Keratinocyte (primary cell): ENCODE data around the gene GPRIN1.

Experiments used
- CTCF ChIP-seq, 3 experiments: IDR thresholded peaks in 1 of 3; conservative IDR thresholded peaks in 1 of 3; optimal IDR thresholded peaks in 1 of 3; 2 replicates in 2 of 3; 3 replicates in 1 of 3; pipeline versions ENCODE3 to v1.5.1; 2011; ENCODE audit warnings: low read length in 3 of 3, mild to moderate bottlenecking in 3 of 3, moderate library complexity in 2 of 3, control low read depth in 1 of 3, inconsistent platforms in 1 of 3; ENCODE audit not compliant: insufficient read depth in 2 of 3; ENCODE audit errors: extremely low read depth in 1 of 3
- EZH2 ChIP-seq: IDR thresholded peaks from one replicate; pipeline ENCODE4 v1.6.1; 2012; ENCODE audit warnings: inconsistent platforms, mild to moderate bottlenecking, low read length, moderate library complexity

GRCh38 chr5:176553260-176554085, 56.5 kb downstream of the GPRIN1 start:
- TF ChIP-seq CTCF (optimal IDR thresholded peaks at IDR 0.05 in 1 of 3, IDR thresholded peaks at IDR 0.05 in 1 of 3, conservative IDR thresholded peaks at IDR 0.05 in 1 of 3; ENCODE audit: extremely low read depth in 1 of 3, insufficient read depth in 2 of 3, low read length in 3 of 3): no peak
- no peak for TF ChIP-seq EZH2
